Stimulated activated naive B cell treated with anti-CD40 and anti-IgM and Interleukin-4, amounts not matched to agents 10 μg/mL and 1 μg/mL and 100 μg/mL, for 72 hours (primary cell): ENCODE data around the gene CDK5RAP3.
"Not testable (repeated sequence)": the region's sequence is repeated elsewhere in the genome, so short reads cannot be mapped to it uniquely, and the experiment has no call there.

Experiments used
- ATAC-seq, 2 donors: fragments of 150-1000 bp; cut with Tn5 transposase; replicated peaks; 2 replicates each; pipeline ENCODE4 v1.10.0; 2021; ENCODE audit warnings: moderate library complexity in 1 of 2
- DNase-seq: peaks from one replicate; pipeline ENCODE4 v3.0.0; 2021
- H3K27ac Mint-ChIP-seq: one replicate; pipeline ENCODE4 v1.8.0; 2022; ENCODE audit warnings: mild to moderate bottlenecking, mixed read lengths
- H3K27me3 Mint-ChIP-seq, 2 donors: one replicate each; pipeline ENCODE4 v1.8.0; 2022; ENCODE audit warnings: mixed read lengths in 2 of 2
- H3K36me3 Mint-ChIP-seq, 2 donors: one replicate each; pipeline ENCODE4 v1.8.0; 2022; ENCODE audit warnings: mixed read lengths in 2 of 2, mild to moderate bottlenecking in 1 of 2
- H3K4me1 Mint-ChIP-seq, 2 donors: one replicate each; pipeline ENCODE4 v1.8.0; 2022; ENCODE audit warnings: mixed read lengths in 2 of 2, mild to moderate bottlenecking in 1 of 2
- H3K4me3 Mint-ChIP-seq, 2 donors: one replicate each; pipeline ENCODE4 v1.8.0; 2022; ENCODE audit warnings: mild to moderate bottlenecking in 2 of 2, mixed read lengths in 2 of 2, moderate library complexity in 1 of 2
- H3K9me3 Mint-ChIP-seq, 2 donors: one replicate each; pipeline ENCODE4 v1.8.0; 2022; ENCODE audit warnings: mixed read lengths in 2 of 2, mild to moderate bottlenecking in 1 of 2

Gene CDK5RAP3

GRCh38 chr17:47992216-47992615 lies 21.3 kb downstream of the CDK5RAP3 start:
- DNase-seq: no peak
- Mint-ChIP-seq H3K27ac (no peak overlapping the region), H3K9me3 (no peaks in the 10 kb centered on the region)

GRCh38 chr17:47993031-47993564 lies 22.2 kb downstream of the CDK5RAP3 start:
- Mint-ChIP-seq H3K4me3 (no peak overlapping the region), H3K27ac (no peak overlapping the region), H3K27me3 (peaks cover 27% of the 10 kb centered on the region in 2 donors), H3K4me1 (no peaks in the 10 kb centered on the region), H3K9me3 (no peaks in the 10 kb centered on the region), H3K36me3 (no peaks in the 10 kb centered on the region)
- ATAC-seq (no peak), DNase-seq (no peak)

More at GRCh38 chr17:47992216-47992615, 21.3 kb downstream of the CDK5RAP3 start:
- H3K4me1 Mint-ChIP-seq: no peaks in the 10 kb centered on the region
- no peak overlapping the region for H3K4me3 Mint-ChIP-seq
- ATAC-seq: no peak
- peaks cover 0 to 1% of the 10 kb centered on the region in 2 donors for H3K36me3 Mint-ChIP-seq
- H3K27me3 Mint-ChIP-seq: peaks cover 19 to 21% of the 10 kb centered on the region in 2 donors

GRCh38 chr17:47993964-47994363 lies 23.1 kb downstream of the CDK5RAP3 start:
- Mint-ChIP-seq H3K27me3 (peaks cover 27% of the 10 kb centered on the region in 2 donors), H3K4me3 (no peak overlapping the region), H3K9me3 (no peaks in the 10 kb centered on the region), H3K36me3 (no peaks in the 10 kb centered on the region), H3K27ac (no peak overlapping the region), H3K4me1 (no peaks in the 10 kb centered on the region)
- ATAC-seq (no peak), DNase-seq (no peak)

- Mint-ChIP-seq H3K4me1 (peaks cover 0 to 1% of the 10 kb centered on the region in 2 donors), H3K4me3 (no peak overlapping the region), H3K27ac (no peak overlapping the region), H3K9me3 (no peaks in the 10 kb centered on the region), H3K36me3 (no peaks in the 10 kb centered on the region), H3K27me3 (peaks cover 23 to 27% of the 10 kb centered on the region in 2 donors)
- no peak for ATAC-seq
- DNase-seq: no peak
These were observed 23.8 kb downstream of the CDK5RAP3 start for GRCh38 chr17:47994724-47995123.

- Mint-ChIP-seq H3K4me1 (peaks cover 0 to 3% of the 10 kb centered on the region in 2 donors), H3K27ac (no peak overlapping the region), H3K9me3 (no peaks in the 10 kb centered on the region), H3K36me3 (no peaks in the 10 kb centered on the region), H3K27me3 (peaks cover 27% of the 10 kb centered on the region in 2 donors), H3K4me3 (no peak overlapping the region)
- DNase-seq (no peak), ATAC-seq (no peak)
These were observed 24.5 kb downstream of the CDK5RAP3 start for GRCh38 chr17:47995241-47995935.

- Mint-ChIP-seq H3K27ac (no peak overlapping the region), H3K4me3 (no peak overlapping the region), H3K9me3 (no peaks in the 10 kb centered on the region), H3K36me3 (no peaks in the 10 kb centered on the region), H3K27me3 (peaks cover 27% of the 10 kb centered on the region in 2 donors), H3K4me1 (peaks cover 0 to 3% of the 10 kb centered on the region in 2 donors)
- DNase-seq (no peak), ATAC-seq (no peak)
These were observed 25.3 kb downstream of the CDK5RAP3 start for GRCh38 chr17:47996201-47996600.

- no peaks in the 10 kb centered on the region for H3K36me3 Mint-ChIP-seq
- no peak overlapping the region for H3K27ac Mint-ChIP-seq
- peaks cover 4 to 10% of the 10 kb centered on the region in 2 donors for H3K4me1 Mint-ChIP-seq
- DNase-seq (no peak), ATAC-seq (no peak)
- peaks cover 27% of the 10 kb centered on the region in 2 donors for H3K27me3 Mint-ChIP-seq
- no peak overlapping the region for H3K4me3 Mint-ChIP-seq
- no peaks in the 10 kb centered on the region for H3K9me3 Mint-ChIP-seq
These were observed 26.7 kb downstream of the CDK5RAP3 start for GRCh38 chr17:47997586-47997985.

- Mint-ChIP-seq H3K4me1 (peaks cover 8 to 14% of the 10 kb centered on the region in 2 donors), H3K4me3 (no peak overlapping the region), H3K27me3 (peaks cover 27% of the 10 kb centered on the region in 2 donors), H3K27ac (no peak overlapping the region), H3K36me3 (no peaks in the 10 kb centered on the region), H3K9me3 (no peaks in the 10 kb centered on the region)
- ATAC-seq (no peak), DNase-seq (no peak)
These were observed 27.1 kb downstream of the CDK5RAP3 start for GRCh38 chr17:47998044-47998443.

- Mint-ChIP-seq H3K9me3 (no peaks in the 10 kb centered on the region), H3K4me1 (peaks cover 16 to 24% of the 10 kb centered on the region in 2 donors), H3K27me3 (peaks cover 26 to 35% of the 10 kb centered on the region in 2 donors), H3K4me3 (no peak overlapping the region), H3K27ac (no peak overlapping the region), H3K36me3 (no peaks in the 10 kb centered on the region)
- no peak for DNase-seq
- no peak for ATAC-seq
These were observed 28.7 kb downstream of the CDK5RAP3 start for GRCh38 chr17:47999582-47999981.

- Mint-ChIP-seq H3K36me3 (no peaks in the 10 kb centered on the region), H3K9me3 (no peaks in the 10 kb centered on the region), H3K27me3 (peaks cover 21 to 29% of the 10 kb centered on the region in 2 donors), H3K4me3 (no peak overlapping the region), H3K27ac (no peak overlapping the region), H3K4me1 (peaks cover 21 to 24% of the 10 kb centered on the region in 2 donors)
- DNase-seq (no peak), ATAC-seq (no peak)
These were observed 30.3 kb downstream of the CDK5RAP3 start for GRCh38 chr17:48001197-48001596.

GRCh38 chr17:48001657-48002056 lies 30.7 kb downstream of the CDK5RAP3 start:
- Mint-ChIP-seq H3K27me3 (peaks cover 17 to 25% of the 10 kb centered on the region in 2 donors), H3K4me1 (peaks cover 21 to 24% of the 10 kb centered on the region in 2 donors)
- not testable (repeated sequence) for H3K4me3 Mint-ChIP-seq, DNase-seq, H3K9me3 Mint-ChIP-seq, ATAC-seq, H3K27ac Mint-ChIP-seq, H3K36me3 Mint-ChIP-seq

- Mint-ChIP-seq H3K27ac (peak overlapping the region; percentile 44), H3K27me3 (peaks cover 22 to 30% of the 10 kb centered on the region in 2 donors), H3K4me1 (peaks cover 21 to 24% of the 10 kb centered on the region in 2 donors), H3K9me3 (no peaks in the 10 kb centered on the region), H3K4me3 (no peak overlapping the region), H3K36me3 (no peaks in the 10 kb centered on the region)
- ATAC-seq: peak; percentile 93 to 96
- DNase-seq: peak; percentile 21
These were observed 31.5 kb downstream of the CDK5RAP3 start for GRCh38 chr17:48002266-48002915.

- DNase-seq: no peak
- peak; percentile 21 to 26 for ATAC-seq
- no peak overlapping the region for H3K4me3 Mint-ChIP-seq
- peaks cover 18 to 26% of the 10 kb centered on the region in 2 donors for H3K27me3 Mint-ChIP-seq
- peak overlapping the region; percentile 44 for H3K27ac Mint-ChIP-seq
- H3K9me3 Mint-ChIP-seq: no peaks in the 10 kb centered on the region
- H3K36me3 Mint-ChIP-seq: no peaks in the 10 kb centered on the region
- H3K4me1 Mint-ChIP-seq: peaks cover 21 to 24% of the 10 kb centered on the region in 2 donors
These were observed 32.1 kb downstream of the CDK5RAP3 start for GRCh38 chr17:48002916-48003416.

- Mint-ChIP-seq H3K4me3 (no peak overlapping the region), H3K27ac (no peak overlapping the region), H3K36me3 (no peaks in the 10 kb centered on the region), H3K27me3 (peaks cover 20 to 29% of the 10 kb centered on the region in 2 donors), H3K4me1 (peaks cover 21 to 24% of the 10 kb centered on the region in 2 donors), H3K9me3 (no peaks in the 10 kb centered on the region)
- DNase-seq (no peak), ATAC-seq (no peak)
These were observed 32.7 kb downstream of the CDK5RAP3 start for GRCh38 chr17:48003417-48004151.
